Measurements from ENCODE around the gene GABRB1. TPM values are rescaled to one million over a fixed set of nuclear protein-coding genes. Genes with fewer than 3 reads are reported as not detected.

GABRB1 gene
- total and polyA plus RNA-seq, 2 donors (not counting 3 experiments of a cell fraction or from before 2014, with no cell fraction given), result not detected

- Histone ChIP-seq H3K4me3 (replicated peaks in 1 of 3; ENCODE audit: insufficient read depth in 1 of 3, low read depth in 1 of 3, low read length in 3 of 3) (no peak overlapping the region), H3K4me2 (ENCODE audit: insufficient read depth, low read length) (no peak overlapping the region), H2AFZ (ENCODE audit: low read depth, low read length) (no peak overlapping the region), H3K79me2 (ENCODE audit: control insufficient read depth, insufficient read depth, low read length) (no peaks in the 10 kb centered on the region), H3K27ac (ENCODE audit: insufficient read depth, low read depth, low read length) (no peak overlapping the region), H4K20me1 (replicated peaks; ENCODE audit: control insufficient read depth, extremely low read depth, insufficient read depth, low read length) (no peaks in the 10 kb centered on the region), H3K9me3 (replicated peaks; ENCODE audit: control insufficient read depth, insufficient read depth, low read length) (no peaks in the 10 kb centered on the region), H3K27me3 (ENCODE audit: control insufficient read depth in 2 of 2, insufficient read depth in 2 of 2, low read length in 2 of 2) (peaks cover 23 to 39% of the 10 kb centered on the region in 2 experiments), H3K9me1 (replicated peaks; ENCODE audit: control insufficient read depth, extremely low read depth, insufficient read depth, low read length) (no peaks in the 10 kb centered on the region), H3K4me1 (ENCODE audit: control insufficient read depth, extremely low read depth, insufficient read depth, low read length) (no peaks in the 10 kb centered on the region), H3K9ac (replicated peaks; ENCODE audit: extremely low read depth, insufficient read depth, low read length) (no peak overlapping the region), H3K36me3 (ENCODE audit: control insufficient read depth in 2 of 2, extremely low read depth in 1 of 2, insufficient read depth in 2 of 2, low read length in 2 of 2) (no peaks in the 10 kb centered on the region)
- BruUV-seq (replicated peaks), result no TSS peak
- FAIRE-seq (no peak), DNase-seq (ENCODE audit: low read depth, low spot score) (no peak)
- dilution Hi-C loops (cut with MboI; ENCODE audit: extremely low pct_ligation_motif_present, low sequenced_read_pairs), result no loop called here
- POLR2A ChIA-PET, result no interaction called here
- no peak for TF ChIP-seq MYC (IDR thresholded peaks at IDR 0.05; ENCODE audit: low read depth, low read length)
- TF ChIP-seq, protein P1, sequence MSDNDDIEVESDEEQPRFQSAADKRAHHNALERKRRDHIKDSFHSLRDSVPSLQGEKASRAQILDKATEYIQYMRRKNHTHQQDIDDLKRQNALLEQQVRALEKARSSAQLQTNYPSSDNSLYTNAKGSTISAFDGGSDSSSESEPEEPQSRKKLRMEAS (IDR thresholded peaks at IDR 0.05; ENCODE audit: insufficient read depth, insufficient read length), result no peak
- TF ChIP-seq JUN (IDR thresholded peaks at IDR 0.05; ENCODE audit: borderline replicate concordance, insufficient read depth, insufficient read length, low read depth), result no peak
- no peak for TF ChIP-seq EZH2 (IDR thresholded peaks at IDR 0.05; ENCODE audit: borderline replicate concordance, low read depth, low read length, severe bottlenecking)
- no peak for TF ChIP-seq POLR2AphosphoS5 (IDR thresholded peaks at IDR 0.05; ENCODE audit: insufficient read depth, low read depth, low read length)
- TF ChIP-seq FOS (IDR thresholded peaks at IDR 0.05; ENCODE audit: borderline replicate concordance, insufficient read depth, low read length), result no peak
- no peak for TF ChIP-seq GATA2 (IDR thresholded peaks at IDR 0.05; ENCODE audit: insufficient read depth, insufficient read length, low read depth, low read length)
- no peak for TF ChIP-seq POLR2A (IDR thresholded peaks at IDR 0.05; ENCODE audit: low read depth, low read length)
- TF ChIP-seq, protein P2, sequence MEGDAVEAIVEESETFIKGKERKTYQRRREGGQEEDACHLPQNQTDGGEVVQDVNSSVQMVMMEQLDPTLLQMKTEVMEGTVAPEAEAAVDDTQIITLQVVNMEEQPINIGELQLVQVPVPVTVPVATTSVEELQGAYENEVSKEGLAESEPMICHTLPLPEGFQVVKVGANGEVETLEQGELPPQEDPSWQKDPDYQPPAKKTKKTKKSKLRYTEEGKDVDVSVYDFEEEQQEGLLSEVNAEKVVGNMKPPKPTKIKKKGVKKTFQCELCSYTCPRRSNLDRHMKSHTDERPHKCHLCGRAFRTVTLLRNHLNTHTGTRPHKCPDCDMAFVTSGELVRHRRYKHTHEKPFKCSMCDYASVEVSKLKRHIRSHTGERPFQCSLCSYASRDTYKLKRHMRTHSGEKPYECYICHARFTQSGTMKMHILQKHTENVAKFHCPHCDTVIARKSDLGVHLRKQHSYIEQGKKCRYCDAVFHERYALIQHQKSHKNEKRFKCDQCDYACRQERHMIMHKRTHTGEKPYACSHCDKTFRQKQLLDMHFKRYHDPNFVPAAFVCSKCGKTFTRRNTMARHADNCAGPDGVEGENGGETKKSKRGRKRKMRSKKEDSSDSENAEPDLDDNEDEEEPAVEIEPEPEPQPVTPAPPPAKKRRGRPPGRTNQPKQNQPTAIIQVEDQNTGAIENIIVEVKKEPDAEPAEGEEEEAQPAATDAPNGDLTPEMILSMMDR (IDR thresholded peaks at IDR 0.05; ENCODE audit: extremely low read depth in 1 of 2, insufficient read depth in 1 of 2, low read depth in 1 of 2, low read length in 2 of 2), result no peak
- intact Hi-C loops (cut with micrococcal nuclease), result no loop called here
- CTCF ChIA-PET, result no interaction called here
Observed at GRCh38 chr4:46992338-46992737, 39.0 kb upstream of the GABRB1 start.

Data from endothelial cell of umbilical vein (primary cell).